ENCODE measurements around the gene RPP25.
"Not testable (repeated sequence)": the region's sequence is repeated elsewhere in the genome, so short reads cannot be mapped to it uniquely, and the experiment has no call there.

RPP25 gene

DNA sequence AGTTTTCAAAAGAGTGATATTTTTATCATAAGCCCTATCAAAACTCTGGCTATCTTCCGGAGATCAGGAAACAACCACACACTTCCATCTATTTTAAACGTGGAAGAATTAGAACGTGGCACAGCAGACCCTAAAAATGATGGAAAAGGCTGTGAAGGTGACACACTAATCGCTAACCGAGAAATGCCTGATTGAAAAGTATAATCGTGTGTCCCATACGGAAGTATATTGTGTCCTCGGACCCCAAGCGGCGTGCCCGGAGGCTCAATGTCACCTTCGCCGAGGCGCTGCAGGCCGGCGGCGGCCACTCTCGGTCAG lies 19.3 kb downstream of the RPP25 start:
- peak in 1 of 42 donors; percentile 42 for DNase-seq

DNA sequence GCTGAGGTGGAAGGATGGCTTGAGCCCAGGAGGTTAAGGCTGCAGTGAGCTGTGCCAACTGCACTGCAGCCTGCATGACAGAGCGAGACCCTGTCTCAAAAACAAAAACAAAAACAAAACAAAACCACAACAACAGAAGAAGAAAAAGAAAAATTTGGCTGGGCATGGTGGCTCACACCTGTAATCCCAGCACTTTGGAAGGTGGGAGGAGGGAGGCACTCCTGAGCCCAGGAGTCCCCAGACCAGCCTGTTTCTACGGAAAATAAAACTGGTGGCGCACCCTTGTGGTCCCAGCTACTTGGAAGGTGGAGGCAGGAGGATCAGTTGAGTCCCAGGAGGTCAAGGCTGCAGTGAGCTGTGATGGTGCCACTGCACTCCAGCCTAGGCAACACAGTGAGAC lies 21.4 kb downstream of the RPP25 start:
- peak in 1 of 42 donors; percentile 31 for DNase-seq
- intact Hi-C loops (cut with DNase I): not testable (repeated sequence)

More for the DNA sequence above, 19.3 kb downstream of the RPP25 start:
- intact Hi-C loops (cut with DNase I): no loop called here

DNA sequence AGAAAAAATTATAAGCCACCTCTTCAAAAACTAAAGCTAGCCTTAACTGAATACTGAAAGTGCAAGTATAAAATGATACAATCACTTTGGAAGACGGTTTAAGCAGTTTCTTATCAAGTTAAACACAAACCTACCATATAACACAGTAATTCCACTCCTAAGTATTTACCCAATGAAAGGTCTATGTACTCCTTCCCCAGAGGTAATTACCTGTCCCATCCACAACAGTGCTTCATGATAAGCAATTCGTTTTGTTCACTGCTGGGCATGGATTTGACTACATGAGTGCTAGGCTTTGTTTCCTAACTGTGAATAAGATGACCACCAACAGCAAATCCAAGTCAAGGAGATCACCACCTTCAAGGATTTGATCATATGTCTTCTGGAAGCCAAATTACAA lies 23.0 kb downstream of the RPP25 start:
- intact Hi-C loops (cut with DNase I): no loop called here
- DNase-seq: no peak

DNA sequence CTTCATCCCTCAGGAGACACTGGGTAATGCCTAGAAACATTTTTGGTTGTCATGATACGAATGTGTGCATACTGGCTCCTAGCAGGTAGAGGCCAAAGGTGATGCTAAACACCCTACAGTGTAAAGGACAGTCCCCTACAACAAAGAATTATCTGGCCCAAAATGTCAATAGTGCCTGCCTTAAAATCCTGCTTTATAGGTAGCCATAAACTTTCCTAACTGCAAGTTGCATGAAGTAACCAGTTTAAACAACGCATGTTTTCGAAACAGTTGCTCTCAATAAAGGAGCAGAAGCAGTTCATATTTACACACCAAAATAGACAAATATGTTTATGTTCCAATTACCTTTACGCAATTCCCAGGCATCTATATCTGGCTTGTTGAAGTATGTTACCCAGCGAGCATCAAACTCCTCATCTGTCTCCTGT lies 27.8 kb downstream of the RPP25 start:
- no peak for DNase-seq
- intact Hi-C loops (cut with DNase I): no loop called here

DNA sequence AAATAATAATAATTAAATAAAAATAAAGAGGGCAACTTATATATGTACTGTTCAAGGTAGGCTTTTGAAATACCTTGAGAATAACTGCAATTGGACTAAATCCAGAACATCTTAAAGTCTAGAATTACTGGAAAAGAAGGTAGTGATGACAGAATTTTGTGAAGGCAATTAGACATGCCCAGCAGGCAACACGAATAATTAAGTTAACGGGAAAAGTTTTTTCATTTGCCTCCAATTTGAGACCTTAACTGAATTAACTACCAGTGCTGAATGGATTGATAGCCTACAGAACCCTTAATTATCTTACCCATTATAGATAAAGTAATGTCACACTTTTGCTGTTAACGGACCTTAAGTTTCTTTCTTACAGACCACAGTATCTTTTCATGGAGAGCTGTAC lies 32.0 kb downstream of the RPP25 start:
- intact Hi-C loops (cut with DNase I): no loop called here
- no peak for DNase-seq

GRCh38 chr15:74920456-74920855 lies 36.1 kb downstream of the RPP25 start:
- DNase-seq: no peak

GRCh38 chr15:74917676-74918075 lies 38.9 kb downstream of the RPP25 start:
- no peak for DNase-seq
- intact Hi-C loops (cut with DNase I): no loop called here

More at GRCh38 chr15:74920456-74920855, 36.1 kb downstream of the RPP25 start:
- intact Hi-C loops (cut with DNase I): no loop called here

GRCh38 chr15:74913799-74914198 lies 42.8 kb downstream of the RPP25 start:
- intact Hi-C loops (cut with DNase I); DNase-seq: not testable (repeated sequence)

DNA sequence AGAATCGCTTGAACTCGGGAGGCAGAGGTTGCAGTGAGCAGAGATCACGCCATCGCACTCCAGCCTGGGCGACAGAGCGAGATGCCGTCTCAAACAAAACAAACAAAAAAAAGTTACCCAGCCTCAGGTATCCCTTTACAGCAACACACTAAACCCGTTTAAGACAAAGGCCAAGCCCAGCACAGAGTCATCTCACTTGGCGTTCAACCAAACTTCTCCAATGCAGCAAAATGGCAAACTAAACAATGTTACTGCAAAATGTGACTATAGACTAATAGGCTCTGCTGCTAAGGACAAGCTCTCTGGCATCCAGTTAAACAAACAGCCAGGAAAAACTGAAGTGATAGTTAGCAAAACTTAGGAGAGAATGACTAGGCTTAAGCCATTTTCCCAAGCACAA lies 43.5 kb downstream of the RPP25 start:
- intact Hi-C loops (cut with DNase I): no loop called here
- DNase-seq: no peak

GRCh38 chr15:74908635-74909034 lies 47.9 kb downstream of the RPP25 start:
- intact Hi-C loops (cut with DNase I): no loop called here
- no peak for DNase-seq

DNA sequence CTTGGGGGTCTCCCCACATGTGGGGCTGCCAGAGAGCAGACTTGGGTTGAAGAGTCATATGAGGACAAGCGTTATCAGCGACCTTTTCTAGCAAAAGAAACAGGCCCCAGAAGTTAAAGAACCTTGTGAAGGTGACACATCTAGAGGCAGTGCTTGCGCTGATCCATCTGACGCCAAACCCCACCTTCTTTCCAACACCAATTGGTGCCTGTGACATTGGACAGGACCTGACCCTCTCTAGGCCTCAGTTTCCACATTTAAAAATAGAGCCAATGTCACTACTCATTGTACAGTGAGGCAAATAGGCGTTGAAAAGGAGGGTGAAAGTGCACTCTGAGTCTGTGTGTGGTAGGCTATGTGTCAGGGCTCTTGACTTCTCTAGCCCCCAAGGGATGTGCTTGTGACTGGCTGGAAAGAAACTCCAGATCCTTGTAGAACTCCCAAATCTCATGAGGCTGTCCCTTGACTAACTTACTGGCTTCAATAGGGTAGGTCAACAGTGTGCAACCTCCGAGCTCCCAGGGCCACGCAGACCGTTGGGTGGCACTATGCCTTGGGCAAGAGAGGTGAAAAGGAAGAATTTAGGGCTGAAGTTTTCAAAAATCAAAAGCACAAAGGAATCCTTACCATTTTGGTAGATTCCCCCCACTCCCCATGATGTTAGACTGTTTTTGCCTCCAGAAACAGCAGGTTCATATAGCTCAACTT lies 49.3 kb downstream of the RPP25 start:
- no peak for DNase-seq
- intact Hi-C loops (cut with DNase I): no loop called here

GRCh38 chr15:74906450-74907162 lies 50.0 kb downstream of the RPP25 start, which contains the start of gene FAM219B:
FAM219B (minus strand) TSS chr15:74906851; CDS start chr15:74906800, 51 bp downstream.
- intact Hi-C loops (cut with DNase I): no loop called here

DNA sequence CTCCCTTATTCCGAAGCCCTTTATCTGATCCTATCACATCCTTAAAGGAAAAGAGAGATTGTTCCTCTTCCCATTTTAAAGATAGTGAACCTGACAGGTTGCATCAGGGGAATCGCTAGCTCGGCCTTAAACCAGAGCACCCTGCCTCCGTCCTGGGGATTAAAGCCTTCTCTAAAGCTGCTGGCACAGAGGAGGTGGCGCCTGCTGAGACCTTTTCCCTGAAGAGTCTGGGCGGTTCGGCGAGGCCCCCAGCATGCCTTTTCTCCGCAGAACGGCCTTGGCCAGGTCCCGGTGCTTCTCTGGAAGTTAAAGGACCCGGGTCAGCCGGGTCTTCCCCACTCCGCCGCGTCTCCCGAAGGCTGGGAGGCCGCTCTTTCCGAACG lies 50.5 kb downstream of the RPP25 start:
- intact Hi-C loops (cut with DNase I): no loop called here
- DNase-seq: peak in 39 of 42 donors; percentile 17 to 80 (median 47)

More at GRCh38 chr15:74906450-74907162, 50.0 kb downstream of the RPP25 start, which contains the start of gene FAM219B:
- peak; percentile 80 to 97 (median 94) for DNase-seq
